LNCaP clone FGC (cell line): ENCODE results near the gene ADAMTSL3.

Experiments used
- DNase-seq: peaks from one replicate; pipeline ENCODE4 v3.0.0-alpha.2; 2011; ENCODE audit warnings: low read depth
- H3K4me3 ChIP-seq: 2 replicates; pipeline ENCODE4 v1.5.1; 2011; ENCODE audit warnings: mild to moderate bottlenecking, low read depth, low read length, control low read depth
- CTCF ChIP-seq: IDR thresholded peaks from 2 replicates; pipeline ENCODE4 v1.5.1; 2012; ENCODE audit warnings: mild to moderate bottlenecking; ENCODE audit not compliant: control insufficient read depth, insufficient read depth; ENCODE audit errors: extremely low read depth

Gene ADAMTSL3

GRCh38 chr15:83643201-83643600, 10.7 kb upstream of the ADAMTSL3 start:
- H3K4me3 ChIP-seq: no peak overlapping the region
- no peak for TF ChIP-seq CTCF
- DNase-seq: no peak

GRCh38 chr15:83644439-83644838, 9.5 kb upstream of the ADAMTSL3 start:
- no peak for TF ChIP-seq CTCF
- DNase-seq: no peak

GRCh38 chr15:83650831-83651230, 3.1 kb upstream of the ADAMTSL3 start:
- H3K4me3 ChIP-seq: no peak overlapping the region
- no peak for TF ChIP-seq CTCF
- DNase-seq: no peak

More at GRCh38 chr15:83644439-83644838, 9.5 kb upstream of the ADAMTSL3 start:
- no peak overlapping the region for H3K4me3 ChIP-seq

- no peak for DNase-seq
- no peak overlapping the region for H3K4me3 ChIP-seq
- TF ChIP-seq CTCF: no peak
These were observed 2.4 kb upstream of the ADAMTSL3 start for GRCh38 chr15:83651541-83651940.

DNA sequence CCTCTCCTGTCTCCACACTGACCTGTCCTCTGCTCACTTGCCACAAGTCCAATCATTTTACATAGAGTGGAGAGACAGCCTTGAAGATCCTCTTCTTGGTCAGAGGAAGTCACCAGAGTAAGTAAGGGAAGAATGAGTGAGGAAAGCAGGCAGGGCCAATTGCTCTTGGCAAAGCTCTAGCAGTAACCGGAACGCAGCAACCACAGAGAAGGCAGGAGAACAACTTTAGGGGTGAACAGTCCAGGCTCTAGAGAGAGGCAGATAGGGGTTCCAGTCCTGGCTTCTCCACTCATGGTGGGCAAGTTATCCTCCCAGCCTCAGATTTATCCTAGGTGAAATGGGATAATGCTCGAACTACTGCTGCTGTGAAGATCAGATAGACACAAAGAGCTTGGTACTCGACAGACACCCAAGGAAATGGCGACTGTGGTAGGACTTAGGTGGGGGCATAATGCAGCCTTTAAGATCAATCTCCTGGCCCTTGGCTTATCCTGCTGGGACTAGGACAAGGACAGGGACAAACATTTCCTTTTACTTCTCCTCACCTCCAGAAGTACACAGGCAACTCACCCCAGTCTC, 1.2 kb upstream of the ADAMTSL3 start:
- H3K4me3 ChIP-seq: no peak overlapping the region
- no peak for TF ChIP-seq CTCF
- DNase-seq: no peak

- no peak for DNase-seq
- TF ChIP-seq CTCF: no peak
- no peak overlapping the region for H3K4me3 ChIP-seq
These were observed 660 bp upstream of the ADAMTSL3 start for GRCh38 chr15:83653288-83653638.

GRCh38 chr15:83654379-83655236, 685 bp downstream of the ADAMTSL3 start:
- H3K4me3 ChIP-seq: no peak overlapping the region
- TF ChIP-seq CTCF: no peak
- DNase-seq: no peak
